ENCODE data around the gene RFX3.

DNA sequence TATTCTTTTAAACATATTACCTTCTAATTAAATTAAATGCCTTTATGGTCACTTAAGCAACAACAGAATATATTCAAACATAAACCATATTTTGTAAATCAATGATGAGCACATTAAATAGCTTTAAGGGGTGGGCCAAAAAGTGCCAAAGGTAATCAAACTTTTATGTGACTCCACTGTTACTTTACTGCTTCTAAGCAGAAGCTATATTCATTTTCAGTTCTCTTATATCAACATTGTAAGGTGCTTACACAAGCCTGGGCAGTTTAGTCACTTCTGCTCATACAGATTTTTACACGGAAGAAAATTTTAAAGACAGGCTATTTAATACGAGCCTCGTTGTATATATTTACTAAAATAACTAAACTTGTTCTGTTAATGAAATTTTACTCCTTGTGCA, 29.9 kb downstream of the RFX3 start:
- TF ChIP-seq, protein P1, sequence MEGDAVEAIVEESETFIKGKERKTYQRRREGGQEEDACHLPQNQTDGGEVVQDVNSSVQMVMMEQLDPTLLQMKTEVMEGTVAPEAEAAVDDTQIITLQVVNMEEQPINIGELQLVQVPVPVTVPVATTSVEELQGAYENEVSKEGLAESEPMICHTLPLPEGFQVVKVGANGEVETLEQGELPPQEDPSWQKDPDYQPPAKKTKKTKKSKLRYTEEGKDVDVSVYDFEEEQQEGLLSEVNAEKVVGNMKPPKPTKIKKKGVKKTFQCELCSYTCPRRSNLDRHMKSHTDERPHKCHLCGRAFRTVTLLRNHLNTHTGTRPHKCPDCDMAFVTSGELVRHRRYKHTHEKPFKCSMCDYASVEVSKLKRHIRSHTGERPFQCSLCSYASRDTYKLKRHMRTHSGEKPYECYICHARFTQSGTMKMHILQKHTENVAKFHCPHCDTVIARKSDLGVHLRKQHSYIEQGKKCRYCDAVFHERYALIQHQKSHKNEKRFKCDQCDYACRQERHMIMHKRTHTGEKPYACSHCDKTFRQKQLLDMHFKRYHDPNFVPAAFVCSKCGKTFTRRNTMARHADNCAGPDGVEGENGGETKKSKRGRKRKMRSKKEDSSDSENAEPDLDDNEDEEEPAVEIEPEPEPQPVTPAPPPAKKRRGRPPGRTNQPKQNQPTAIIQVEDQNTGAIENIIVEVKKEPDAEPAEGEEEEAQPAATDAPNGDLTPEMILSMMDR (IDR thresholded peaks at IDR 0.05; ENCODE audit: low read length) = no peak
- no peak for TF ChIP-seq EZH2 (IDR thresholded peaks at IDR 0.05; ENCODE audit: borderline replicate concordance, low read length)

Data from OCI-LY1 (cell line).